GM23248 (cell line): ENCODE data around the gene RNF213. TPM values are rescaled to one million over a fixed set of nuclear protein-coding genes. Genes with fewer than 3 reads are reported as not detected.

Experiments used
- DNase-seq: peaks from one replicate; pipeline ENCODE4 v3.0.0-alpha.2; 2015
- H2AFZ ChIP-seq: fragments of 200-600 bp; sonication (generic); 2 replicates; pipeline ENCODE4 v1.6.1; 2016; ENCODE audit warnings: antibody characterized with exemption
- H3F3A ChIP-seq: fragments of 200-600 bp; sonication (generic); 2 replicates; pipeline ENCODE4 v1.6.1; 2016; ENCODE audit warnings: mild to moderate bottlenecking, antibody characterized with exemption, mixed run types; ENCODE audit not compliant: insufficient read depth
- H3K27ac ChIP-seq: fragments of 200-600 bp; sonication (generic); 2 replicates; pipeline ENCODE4 v1.5.1; 2016; ENCODE audit warnings: mild to moderate bottlenecking
- H3K27me3 ChIP-seq: fragments of 200-600 bp; sonication (generic); replicated peaks from 2 replicates; pipeline ENCODE4 v1.6.1; 2016; ENCODE audit warnings: mild to moderate bottlenecking; ENCODE audit not compliant: insufficient read depth
- H3K36me3 ChIP-seq: fragments of 200-600 bp; sonication (generic); 2 replicates; pipeline ENCODE4 v1.6.1; 2016; ENCODE audit warnings: low read depth, mild to moderate bottlenecking
- H3K4me1 ChIP-seq: fragments of 200-600 bp; sonication (generic); 2 replicates; pipeline ENCODE4 v1.6.1; 2016; ENCODE audit warnings: mild to moderate bottlenecking; ENCODE audit not compliant: insufficient read depth
- H3K4me2 ChIP-seq: fragments of 200-600 bp; sonication (generic); one replicate; pipeline ENCODE4 v1.6.1; 2016; ENCODE audit warnings: mild to moderate bottlenecking; ENCODE audit not compliant: unreplicated experiment
- H3K4me3 ChIP-seq: fragments of 200-600 bp; sonication (generic); 2 replicates; pipeline ENCODE4 v1.5.1; 2016; ENCODE audit warnings: mild to moderate bottlenecking
- H3K79me2 ChIP-seq: fragments of 200-600 bp; sonication (generic); 2 replicates; pipeline ENCODE4 v1.6.1; 2016; ENCODE audit warnings: mild to moderate bottlenecking; ENCODE audit not compliant: insufficient read depth
- H3K9ac ChIP-seq: fragments of 200-600 bp; sonication (generic); 2 replicates; pipeline ENCODE4 v1.6.1; 2016; ENCODE audit warnings: mild to moderate bottlenecking
- H3K9me2 ChIP-seq: fragments of 200-600 bp; sonication (generic); 2 replicates; pipeline ENCODE4 v1.6.1; 2016; ENCODE audit warnings: mixed run types, mild to moderate bottlenecking, moderate library complexity; ENCODE audit not compliant: insufficient read depth
- H3K9me3 ChIP-seq: fragments of 200-600 bp; sonication (generic); one replicate; pipeline ENCODE4 v1.6.1; 2017; ENCODE audit warnings: low read depth
- H4K20me1 ChIP-seq: fragments of 200-600 bp; sonication (generic); 2 replicates; pipeline ENCODE4 v1.6.0; 2016; ENCODE audit not compliant: insufficient read depth
- EZH2 ChIP-seq: fragments of 200-600 bp; sonication (generic); IDR thresholded peaks from 2 replicates; pipeline ENCODE4 v1.6.1; 2018; ENCODE audit warnings: antibody characterized with exemption, mild to moderate bottlenecking; ENCODE audit not compliant: insufficient read depth, poor library complexity, severe bottlenecking
- EZH2phosphoT487 ChIP-seq: fragments of 200-600 bp; sonication (generic); IDR thresholded peaks from 2 replicates; pipeline ENCODE4 v1.6.1; 2018; ENCODE audit warnings: antibody characterized with exemption, moderate library complexity, mild to moderate bottlenecking, low read depth; ENCODE audit not compliant: insufficient read depth
- WGBS, 2 experiments: methylation state at CpG; one replicate each; pipeline ENCODE4 v1.1.6; 2015 to 2017; ENCODE audit warnings: low lambda C conversion rate in 2 of 2, low coverage in 1 of 2; ENCODE audit errors: missing lambda C conversion rate in 2 of 2; 5-methylcytosine and 5-hydroxymethylcytosine counted together
- in situ Hi-C: fragments of 300-500 bp; cut with MboI; formaldehyde crosslinking; loops from 2 replicates; pipeline ENCODE4 v1.15.0; 2020
- polyA plus RNA-seq: library from polyadenylated mRNA; unstranded; fragments of >200 nt; fragmentation: Nextera tagmentation; extraction: Ambion mirVana; gene quantifications from 2 replicates; pipeline ENCODE4 v1.2.1, GENCODE V29; 2016
- total RNA-seq: library from RNA; depleted of rRNA; stranded (reverse); fragments of >200 nt; shearing (Covaris generic); gene quantifications from 2 replicates; pipeline ENCODE4 v1.2.3, GENCODE V29; 2014

The RNF213 gene
- total and polyA plus RNA-seq, 2 experiments from 2014 or later, result 18.8 to 45.0 TPM

GRCh38 chr17:80263253-80264204 is 2.9 kb downstream of the RNF213 start:
- Histone ChIP-seq H3K27me3 (no peaks in the 10 kb centered on the region), H3K9me2 (no peaks in the 10 kb centered on the region), H3K9ac (peak overlapping the region; percentile 95), H3K4me3 (peak overlapping the region; percentile 82), H3K9me3 (no peaks in the 10 kb centered on the region), H3K36me3 (no peaks in the 10 kb centered on the region; the same call in 1 of the 2 replicates), H3K79me2 (peaks cover 42% of the 10 kb centered on the region), H3K4me1 (peaks cover 15% of the 10 kb centered on the region), H3K4me2 (peak overlapping the region; percentile 80), H3K27ac (peak overlapping the region; percentile 79; the same call in 1 of the 2 replicates), H2AFZ (peak overlapping the region; percentile 35; the same call in 1 of the 2 replicates), H4K20me1 (no peaks in the 10 kb centered on the region), H3F3A (peaks cover 18% of the 10 kb centered on the region)
- peak; percentile 96 for DNase-seq
- no peak for TF ChIP-seq EZH2phosphoT487
- in situ Hi-C loops, result no loop called here
- WGBS, 2 experiments, result 32 to 37% methylated on average over 19 of the region's 19 CpGs

GRCh38 chr17:80264205-80265075 is 3.8 kb downstream of the RNF213 start:
- Histone ChIP-seq H3K9ac (no peak overlapping the region), H3K4me2 (no peak overlapping the region), H4K20me1 (no peaks in the 10 kb centered on the region), H3K4me1 (peaks cover 15% of the 10 kb centered on the region), H3K9me3 (no peaks in the 10 kb centered on the region), H3K4me3 (no peak overlapping the region), H3K79me2 (peaks cover 42% of the 10 kb centered on the region), H3K36me3 (no peaks in the 10 kb centered on the region; the same call in 1 of the 2 replicates), H2AFZ (no peak overlapping the region), H3F3A (peaks cover 9% of the 10 kb centered on the region), H3K27me3 (no peaks in the 10 kb centered on the region), H3K27ac (no peak overlapping the region), H3K9me2 (no peaks in the 10 kb centered on the region)
- in situ Hi-C loops, result no loop called here
- TF ChIP-seq EZH2 (no peak), EZH2phosphoT487 (no peak)
- 91 to 92% methylated on average over 19 of the region's 19 CpGs for WGBS, 2 experiments
- no peak for DNase-seq

DNA sequence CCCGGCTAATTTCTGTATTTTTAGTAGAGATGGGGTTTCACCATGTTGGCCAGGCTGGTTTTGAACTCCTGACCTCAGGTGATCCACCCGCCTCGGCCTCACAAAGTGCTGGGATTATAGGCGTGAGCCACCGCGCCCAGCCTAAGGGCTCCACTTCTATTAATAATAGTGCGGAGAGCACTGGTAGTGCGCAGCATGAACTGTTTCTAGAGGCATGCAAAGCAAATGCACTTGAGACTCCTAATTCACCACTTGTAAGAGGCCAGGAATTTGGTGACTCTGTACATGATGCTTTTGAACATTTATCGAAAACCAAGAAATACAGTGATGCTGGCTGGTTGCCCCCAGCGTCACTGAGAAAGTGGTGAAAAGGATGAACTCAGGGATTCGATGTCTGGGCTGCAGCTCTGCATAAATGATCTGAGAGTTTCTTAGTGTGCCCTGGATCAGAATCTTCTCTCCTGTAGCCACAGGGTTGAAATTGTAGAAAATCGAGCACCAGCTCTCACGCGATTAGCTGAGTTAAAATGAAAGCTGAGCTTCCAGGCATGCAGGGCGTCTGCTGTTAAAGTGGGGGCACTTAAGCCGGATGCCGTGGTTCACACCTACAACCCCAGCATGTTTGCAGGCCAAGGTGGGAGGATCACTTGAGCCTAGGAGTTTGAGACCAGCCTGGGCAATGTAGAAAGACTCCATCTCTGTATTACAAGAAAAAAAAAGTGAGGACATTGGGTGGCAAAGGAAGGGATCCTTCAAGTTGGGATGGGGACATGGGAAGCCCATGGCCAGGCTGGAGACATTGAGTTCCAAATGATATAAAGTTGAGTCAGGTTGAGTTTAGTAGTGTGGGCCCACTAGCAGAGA is 4.8 kb downstream of the RNF213 start:
- TF ChIP-seq EZH2 (no peak), EZH2phosphoT487 (no peak)
- no peak for DNase-seq
- H3K9me3 ChIP-seq, result no peaks in the 10 kb centered on the region
- 93 to 95% methylated on average over 17 of the region's 17 CpGs for WGBS, 2 experiments
- H3F3A ChIP-seq, result peaks cover 4% of the 10 kb centered on the region; the same call in 1 of the 2 replicates
- no peak overlapping the region for H3K27ac ChIP-seq
- no peaks in the 10 kb centered on the region for H3K9me2 ChIP-seq
- H3K9ac ChIP-seq, result no peak overlapping the region
- no peak overlapping the region for H2AFZ ChIP-seq
- H3K4me3 ChIP-seq, result no peak overlapping the region
- H3K4me2 ChIP-seq, result no peak overlapping the region
- H3K36me3 ChIP-seq, result peaks cover 3% of the 10 kb centered on the region; the same call in 1 of the 2 replicates
- peaks cover 15% of the 10 kb centered on the region for H3K4me1 ChIP-seq
- H3K27me3 ChIP-seq, result no peaks in the 10 kb centered on the region
- H3K79me2 ChIP-seq, result peaks cover 42% of the 10 kb centered on the region
- in situ Hi-C loops, result no loop called here
- no peaks in the 10 kb centered on the region for H4K20me1 ChIP-seq
